Stimulated activated CD4-positive, alpha-beta T cell treated with anti-CD3 and anti-CD28 coated beads, Interleukin-2, amount 100 ng/mL, for 24 hours (primary cell): ENCODE data around the gene MICALL2.

Source experiments
- DNase-seq, 2 donors: peaks; one replicate each; pipeline ENCODE4 v3.0.0-alpha.2; 2020

MICALL2 gene

GRCh38 chr7:1466524-1467271 is 7.4 kb upstream of the MICALL2 start:
- DNase-seq, result no peak

GRCh38 chr7:1464694-1465093 is 5.4 kb upstream of the MICALL2 start:
- DNase-seq, result no peak

GRCh38 chr7:1463676-1464223 is 4.5 kb upstream of the MICALL2 start:
- DNase-seq, result no peak

GRCh38 chr7:1461646-1462375 is 2.5 kb upstream of the MICALL2 start:
- no peak for DNase-seq

GRCh38 chr7:1460821-1461645 is 1.8 kb upstream of the MICALL2 start:
- DNase-seq, result no peak

GRCh38 chr7:1459920-1460820 is 900 bp upstream of the MICALL2 start:
- no peak for DNase-seq

GRCh38 chr7:1459512-1459892 is 232 bp upstream of the MICALL2 start:
- DNase-seq, result peak; percentile 96 to 98

GRCh38 chr7:1457949-1458682 is 1.2 kb downstream of the MICALL2 start:
- DNase-seq, result no peak

- DNase-seq, result no peak
These were observed 2.0 kb downstream of the MICALL2 start for GRCh38 chr7:1457059-1457948.

- no peak for DNase-seq
These were observed 3.3 kb downstream of the MICALL2 start for GRCh38 chr7:1455955-1456354.

- no peak for DNase-seq
These were observed 3.9 kb downstream of the MICALL2 start for GRCh38 chr7:1455241-1455939.

GRCh38 chr7:1454542-1454941 is 4.7 kb downstream of the MICALL2 start:
- no peak for DNase-seq

- DNase-seq, result no peak
These were observed 7.1 kb downstream of the MICALL2 start for GRCh38 chr7:1452205-1452604.

- DNase-seq, result no peak
These were observed 8.3 kb downstream of the MICALL2 start for GRCh38 chr7:1450987-1451386.

GRCh38 chr7:1450431-1450830 is 8.8 kb downstream of the MICALL2 start:
- DNase-seq, result no peak

- DNase-seq, result no peak
These were observed 9.3 kb downstream of the MICALL2 start for GRCh38 chr7:1449951-1450350.

GRCh38 chr7:1449501-1449900 is 9.8 kb downstream of the MICALL2 start:
- no peak for DNase-seq

- DNase-seq, result no peak
These were observed 10.3 kb downstream of the MICALL2 start for GRCh38 chr7:1448958-1449357.

- no peak for DNase-seq
These were observed 11.6 kb downstream of the MICALL2 start for GRCh38 chr7:1447551-1448244.
